ENCODE data around the gene PMIS2.

DNA sequence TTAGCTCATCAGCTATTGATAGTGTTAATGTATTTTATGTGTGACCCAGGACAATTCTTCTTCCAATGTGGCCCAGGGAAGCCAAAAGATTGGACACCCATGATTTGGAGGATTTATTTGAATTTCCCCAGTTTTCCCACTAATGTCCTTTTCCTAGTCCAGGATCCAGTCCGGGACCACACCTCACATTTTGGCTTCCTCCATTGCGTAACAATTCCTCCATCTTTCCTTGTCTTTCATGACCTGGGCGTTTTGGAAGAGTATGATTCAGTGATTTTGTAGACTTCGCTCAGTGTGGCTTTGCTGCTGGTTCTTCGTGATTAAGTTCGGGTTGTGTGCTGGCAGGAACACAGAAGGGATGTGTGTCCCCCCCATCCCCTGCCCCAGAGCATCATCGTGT is 19.2 kb upstream of the PMIS2 start:
- TF ChIP-seq, protein P1, sequence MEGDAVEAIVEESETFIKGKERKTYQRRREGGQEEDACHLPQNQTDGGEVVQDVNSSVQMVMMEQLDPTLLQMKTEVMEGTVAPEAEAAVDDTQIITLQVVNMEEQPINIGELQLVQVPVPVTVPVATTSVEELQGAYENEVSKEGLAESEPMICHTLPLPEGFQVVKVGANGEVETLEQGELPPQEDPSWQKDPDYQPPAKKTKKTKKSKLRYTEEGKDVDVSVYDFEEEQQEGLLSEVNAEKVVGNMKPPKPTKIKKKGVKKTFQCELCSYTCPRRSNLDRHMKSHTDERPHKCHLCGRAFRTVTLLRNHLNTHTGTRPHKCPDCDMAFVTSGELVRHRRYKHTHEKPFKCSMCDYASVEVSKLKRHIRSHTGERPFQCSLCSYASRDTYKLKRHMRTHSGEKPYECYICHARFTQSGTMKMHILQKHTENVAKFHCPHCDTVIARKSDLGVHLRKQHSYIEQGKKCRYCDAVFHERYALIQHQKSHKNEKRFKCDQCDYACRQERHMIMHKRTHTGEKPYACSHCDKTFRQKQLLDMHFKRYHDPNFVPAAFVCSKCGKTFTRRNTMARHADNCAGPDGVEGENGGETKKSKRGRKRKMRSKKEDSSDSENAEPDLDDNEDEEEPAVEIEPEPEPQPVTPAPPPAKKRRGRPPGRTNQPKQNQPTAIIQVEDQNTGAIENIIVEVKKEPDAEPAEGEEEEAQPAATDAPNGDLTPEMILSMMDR (IDR thresholded peaks at IDR 0.05; ENCODE audit: low read length) = no peak
- TF ChIP-seq EZH2 (IDR thresholded peaks at IDR 0.05; ENCODE audit: borderline replicate concordance, low read length) = no peak

Measured in OCI-LY1 (cell line).